Nasal cavity respiratory epithelium epithelial cell of viscerocranial mucosa (primary cell): ENCODE results near the gene CYFIP1. TPM values are rescaled to one million over a fixed set of nuclear protein-coding genes. Genes with fewer than 3 reads are reported as not detected.

Source experiments
- total RNA-seq: library from RNA; depleted of rRNA; stranded (reverse); fragments of >200 nt; gene quantifications from 2 replicates; pipeline ENCODE4 v1.2.3, GENCODE V29; 2014

Gene CYFIP1
- 50.6 and 113 TPM in 2 replicates for total RNA-seq

DNA sequence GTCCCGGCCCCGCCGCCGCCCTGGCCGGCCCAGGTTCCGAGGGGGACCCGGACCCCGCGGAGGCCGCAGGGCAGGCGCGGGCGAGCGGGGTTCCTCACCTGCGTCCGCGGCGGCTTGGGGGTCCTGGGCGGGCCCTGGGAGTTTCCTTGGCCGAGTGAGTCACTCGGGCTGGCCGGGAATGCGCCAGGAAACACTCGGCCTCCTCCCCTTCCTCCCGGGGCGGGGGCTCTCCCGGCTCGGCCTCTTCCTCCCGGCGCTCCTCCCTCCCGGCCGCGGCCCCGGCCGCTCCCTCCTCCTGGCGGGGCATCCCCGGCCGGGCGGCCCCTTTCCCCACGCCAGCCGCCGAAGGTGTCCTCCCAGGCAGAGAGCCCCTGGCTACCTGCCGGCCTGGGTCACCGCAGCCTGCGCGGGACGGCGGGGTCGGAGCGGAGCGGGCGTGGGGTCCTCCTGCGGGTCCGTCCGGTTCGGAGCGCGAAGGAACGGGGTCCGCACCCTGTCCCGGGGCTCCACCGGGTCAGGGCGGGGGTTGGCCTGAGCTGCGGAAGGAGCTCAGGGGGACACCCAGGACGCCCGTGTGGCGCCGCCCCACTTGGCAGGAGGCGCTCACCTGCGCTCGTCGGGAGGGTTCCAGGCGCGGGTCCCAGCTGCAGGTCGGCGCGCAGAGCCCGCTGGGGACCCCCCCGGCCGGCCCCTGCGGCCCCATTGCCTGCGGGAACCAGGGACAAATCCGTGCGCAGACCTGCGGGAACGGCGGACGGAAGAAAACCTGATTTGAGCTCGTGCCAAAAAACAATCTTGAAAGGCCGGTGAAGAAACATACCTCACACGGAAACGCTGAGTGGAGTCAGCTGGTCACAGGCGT is at the start of gene CYFIP1:
Gene CYFIP1, minus strand, starts transcription at position 180 of the 862 bp plus-strand sequence. CDS start 33,083 bp downstream, outside the sequence.

GRCh38 chr15:22838292-22839042 is 141.7 kb downstream of the CYFIP1 start, which contains the start of gene NIPA2:
Gene NIPA2, plus strand, starts transcription at chr15:22838666. Its CDS starts 13,066 bp downstream, at chr15:22851732.

Other genes with a start within 250 kb of the CYFIP1 start
- 18.5 and 24.9 TPM in 2 replicates for gene NIPA1, start 193.7 kb downstream of the CYFIP1 start, total RNA-seq
- 62.5 and 69.7 TPM in 2 replicates for gene NIPA2, start 141.7 kb downstream of the CYFIP1 start, total RNA-seq
- 10.3 and 21.1 TPM in 2 replicates for gene TUBGCP5, start 59.2 kb upstream of the CYFIP1 start, total RNA-seq
- gene GOLGA6L1, start 156.5 kb upstream of the CYFIP1 start, total RNA-seq = not detected in 2 replicates